Loucy (cell line): ENCODE data around the gene CACNA1A.

Experiments
- H2AFZ ChIP-seq: fragments of 200-600 bp; sonication (generic); 2 replicates; pipeline ENCODE4 v1.6.0; 2016; ENCODE audit warnings: antibody characterized with exemption, mild to moderate bottlenecking, low read length, moderate library complexity
- H3F3A ChIP-seq: fragments of 200-600 bp; 2 replicates; pipeline ENCODE4 v1.6.0; 2016; ENCODE audit warnings: antibody characterized with exemption, low read depth, mild to moderate bottlenecking
- H3K27me3 ChIP-seq: fragments of 200-600 bp; sonication (generic); 2 replicates; pipeline ENCODE4 v1.6.1; 2014; ENCODE audit warnings: low read length, mild to moderate bottlenecking; ENCODE audit not compliant: insufficient read depth, poor library complexity, severe bottlenecking
- H3K36me3 ChIP-seq: fragments of 200-600 bp; sonication (generic); 2 replicates; pipeline ENCODE4 v1.6.1; 2016; ENCODE audit warnings: low read length; ENCODE audit not compliant: insufficient read depth
- H3K4me1 ChIP-seq: fragments of 200-600 bp; sonication (generic); 2 replicates; pipeline ENCODE4 v1.5.1; 2014; ENCODE audit warnings: low read length, mild to moderate bottlenecking; ENCODE audit not compliant: insufficient read depth, poor library complexity, severe bottlenecking
- H3K4me2 ChIP-seq: fragments of 200-600 bp; sonication (generic); 2 replicates; pipeline ENCODE4 v1.6.0; 2014; ENCODE audit warnings: antibody characterized with exemption, low read length, low read depth, mild to moderate bottlenecking; ENCODE audit not compliant: poor library complexity, severe bottlenecking
- H3K4me3 ChIP-seq: fragments of 200-600 bp; sonication (generic); 2 replicates; pipeline ENCODE4 v1.5.1; 2014; ENCODE audit warnings: low read length, mild to moderate bottlenecking, mixed read lengths; ENCODE audit not compliant: poor library complexity, severe bottlenecking
- H3K79me2 ChIP-seq: fragments of 200-600 bp; sonication (generic); 2 replicates; pipeline ENCODE4 v1.6.1; 2014; ENCODE audit warnings: low read length; ENCODE audit not compliant: insufficient read depth
- H3K9ac ChIP-seq: fragments of 200-600 bp; sonication (generic); 2 replicates; pipeline ENCODE4 v1.6.0; 2014; ENCODE audit warnings: mild to moderate bottlenecking, low read depth, low read length, moderate library complexity; ENCODE audit not compliant: poor library complexity, severe bottlenecking
- H3K9me2 ChIP-seq: fragments of 200-600 bp; sonication (generic); replicated peaks from 2 replicates; pipeline ENCODE4 v1.6.1; 2016; ENCODE audit warnings: low read depth, low read length, mixed read lengths
- H3K9me3 ChIP-seq: fragments of 200-600 bp; sonication (generic); 2 replicates; pipeline ENCODE4 v1.6.1; 2014; ENCODE audit warnings: mild to moderate bottlenecking, antibody characterized with exemption, low read length, low read depth; ENCODE audit not compliant: insufficient read depth
- H4K20me1 ChIP-seq: fragments of 200-600 bp; sonication (generic); 2 replicates; pipeline ENCODE4 v1.6.0; 2014; ENCODE audit warnings: antibody characterized with exemption, low read length, mild to moderate bottlenecking; ENCODE audit not compliant: insufficient read depth, poor library complexity, severe bottlenecking
- CTCF ChIP-seq: fragments of 200-600 bp; sonication (generic); conservative IDR thresholded peaks from 2 replicates; pipeline ENCODE4 v1.5.1; 2014; ENCODE audit warnings: mild to moderate bottlenecking, antibody characterized with exemption, low read length
- EZH2phosphoT487 ChIP-seq: fragments of 200-600 bp; IDR thresholded peaks from 2 replicates; pipeline ENCODE4 v1.6.1; 2018; ENCODE audit warnings: antibody characterized with exemption, mild to moderate bottlenecking, moderate library complexity, borderline replicate concordance

Gene CACNA1A

GRCh38 chr19:13160557-13160956 lies 345.7 kb downstream of the CACNA1A start:
- no peaks in the 10 kb centered on the region for H3K9me2 ChIP-seq
- peaks cover 31% of the 10 kb centered on the region for H3K79me2 ChIP-seq
- no peaks in the 10 kb centered on the region for H3K27me3 ChIP-seq
- H3K9me3 ChIP-seq = no peaks in the 10 kb centered on the region
- H3K4me1 ChIP-seq = peaks cover 62% of the 10 kb centered on the region
- H3K9ac ChIP-seq = no peak overlapping the region
- no peak overlapping the region for H3K4me3 ChIP-seq
- no peak overlapping the region for H2AFZ ChIP-seq
- H3F3A ChIP-seq = peaks cover 17% of the 10 kb centered on the region; the same call in 1 of the 2 replicates
- no peaks in the 10 kb centered on the region for H3K36me3 ChIP-seq
- no peaks in the 10 kb centered on the region for H4K20me1 ChIP-seq
- H3K4me2 ChIP-seq = no peak overlapping the region
- no peak for TF ChIP-seq EZH2phosphoT487
- TF ChIP-seq CTCF = no peak

GRCh38 chr19:13159713-13160112 lies 346.6 kb downstream of the CACNA1A start:
- H3K9me3 ChIP-seq = no peaks in the 10 kb centered on the region
- no peaks in the 10 kb centered on the region for H3K27me3 ChIP-seq

More at GRCh38 chr19:13159713-13160112, 346.6 kb downstream of the CACNA1A start:
- H3K79me2 ChIP-seq = peaks cover 33% of the 10 kb centered on the region
- TF ChIP-seq CTCF = no peak
- no peak for TF ChIP-seq EZH2phosphoT487
- H3F3A ChIP-seq = peaks cover 23% of the 10 kb centered on the region
- no peak overlapping the region for H3K9ac ChIP-seq
- H3K4me3 ChIP-seq = no peak overlapping the region
- peaks cover 7% of the 10 kb centered on the region for H4K20me1 ChIP-seq
- H3K36me3 ChIP-seq = no peaks in the 10 kb centered on the region
- H3K9me2 ChIP-seq = no peaks in the 10 kb centered on the region
- H3K4me2 ChIP-seq = no peak overlapping the region
- no peak overlapping the region for H2AFZ ChIP-seq
- H3K4me1 ChIP-seq = peaks cover 58% of the 10 kb centered on the region
